Lower leg skin (tissue), 3 donors: ENCODE results near the gene IL3.

ENCODE experiments used
- POLR2A ChIP-seq, 2 donors: fragments of 450-650 bp; IDR thresholded peaks; one replicate each; pipeline ENCODE4 v1.6.1; 2016 to 2017; ENCODE audit warnings: antibody characterized with exemption in 2 of 2, mild to moderate bottlenecking in 1 of 2, moderate library complexity in 1 of 2
- TF ChIP-seq, protein P1 (sequence below), 3 donors: fragments of 450-650 bp; IDR thresholded peaks; one replicate each; pipeline ENCODE4 v1.5.1; 2016; ENCODE audit warnings: antibody characterized with exemption in 3 of 3, mild to moderate bottlenecking in 3 of 3, moderate library complexity in 2 of 3

DNA sequence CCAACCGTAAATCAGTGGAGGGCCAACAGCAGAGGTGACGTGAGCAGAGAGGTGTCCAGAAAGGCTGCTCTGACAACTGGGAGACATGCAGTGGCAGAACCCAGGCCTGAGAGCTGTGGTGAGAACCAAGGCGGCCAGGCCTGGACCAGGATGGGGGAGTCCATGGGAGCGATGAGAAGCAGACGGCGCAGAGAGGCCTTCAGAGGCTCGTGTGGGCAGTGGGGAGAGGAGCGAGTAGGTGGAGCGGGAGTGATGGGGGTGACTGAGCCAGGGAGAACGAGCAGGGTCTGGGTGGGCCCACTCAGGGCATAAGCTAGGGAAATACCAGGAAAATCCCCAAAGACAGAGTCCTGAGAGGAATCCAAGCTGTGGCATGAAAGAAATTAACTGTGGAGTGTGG lies 7.9 kb upstream of the IL3 start:
- TF ChIP-seq, protein P1, sequence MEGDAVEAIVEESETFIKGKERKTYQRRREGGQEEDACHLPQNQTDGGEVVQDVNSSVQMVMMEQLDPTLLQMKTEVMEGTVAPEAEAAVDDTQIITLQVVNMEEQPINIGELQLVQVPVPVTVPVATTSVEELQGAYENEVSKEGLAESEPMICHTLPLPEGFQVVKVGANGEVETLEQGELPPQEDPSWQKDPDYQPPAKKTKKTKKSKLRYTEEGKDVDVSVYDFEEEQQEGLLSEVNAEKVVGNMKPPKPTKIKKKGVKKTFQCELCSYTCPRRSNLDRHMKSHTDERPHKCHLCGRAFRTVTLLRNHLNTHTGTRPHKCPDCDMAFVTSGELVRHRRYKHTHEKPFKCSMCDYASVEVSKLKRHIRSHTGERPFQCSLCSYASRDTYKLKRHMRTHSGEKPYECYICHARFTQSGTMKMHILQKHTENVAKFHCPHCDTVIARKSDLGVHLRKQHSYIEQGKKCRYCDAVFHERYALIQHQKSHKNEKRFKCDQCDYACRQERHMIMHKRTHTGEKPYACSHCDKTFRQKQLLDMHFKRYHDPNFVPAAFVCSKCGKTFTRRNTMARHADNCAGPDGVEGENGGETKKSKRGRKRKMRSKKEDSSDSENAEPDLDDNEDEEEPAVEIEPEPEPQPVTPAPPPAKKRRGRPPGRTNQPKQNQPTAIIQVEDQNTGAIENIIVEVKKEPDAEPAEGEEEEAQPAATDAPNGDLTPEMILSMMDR (IDR thresholded peaks at IDR 0.05), result no peak
- TF ChIP-seq POLR2A (IDR thresholded peaks at IDR 0.05), result no peak
